Vagina (tissue), 2 donors: ENCODE measurements around the gene OR4K2.
"Not testable (repeated sequence)": the region's sequence is repeated elsewhere in the genome, so short reads cannot be mapped to it uniquely, and the experiment has no call there.

Experiments
- CTCF ChIP-seq, 3 experiments: fragments of 450-650 bp in 2 of 3; fragments of 200-600 bp in 1 of 3; sonication (generic) in 1 of 3; IDR thresholded peaks; one replicate each; pipeline ENCODE4 v1.5.1; 2017 to 2019; ENCODE audit warnings: antibody characterized with exemption in 3 of 3, mild to moderate bottlenecking in 2 of 3, moderate library complexity in 2 of 3
- POLR2AphosphoS5 ChIP-seq, 2 donors: sonication (generic); formaldehyde crosslinking; IDR thresholded peaks; one replicate each; pipeline ENCODE4 v1.9.0; 2017; ENCODE audit warnings: antibody characterized with exemption in 2 of 2, mild to moderate bottlenecking in 2 of 2, low read depth in 1 of 2; ENCODE audit not compliant: insufficient read depth in 1 of 2

- TF ChIP-seq CTCF (IDR thresholded peaks at IDR 0.05); POLR2AphosphoS5 (IDR thresholded peaks at IDR 0.05; ENCODE audit: insufficient read depth in 1 of 2, low read depth in 1 of 2): not testable (repeated sequence)
Measured at GRCh38 chr14:19866061-19866669, 8.8 kb upstream of the OR4K2 start.
